GM23338 (cell line): Measurements from ENCODE around the gene MCU. TPM values are rescaled to one million over a fixed set of nuclear protein-coding genes. Genes with fewer than 3 reads are reported as not detected.

ENCODE experiments used
- ATAC-seq: fragments of 200-7000 bp; cut with Tn5 transposase; 3 replicates; pipeline ENCODE4 v1.9.1; 2020
- DNase-seq: peaks from one replicate; pipeline ENCODE4 v3.0.0-alpha.2; 2015; ENCODE audit warnings: low spot score
- H2AFZ ChIP-seq: fragments of 200-600 bp; sonication (generic); 2 replicates; pipeline ENCODE4 v1.8.0; 2016; ENCODE audit warnings: antibody characterized with exemption, mild to moderate bottlenecking, moderate library complexity
- H3F3A ChIP-seq: fragments of 200-600 bp; sonication (generic); replicated peaks from 2 replicates; pipeline ENCODE4 v1.8.0; 2017; ENCODE audit warnings: antibody characterized with exemption, mixed run types, low read depth
- H3K27ac ChIP-seq: fragments of 200-600 bp; sonication (generic); 2 replicates; pipeline ENCODE4 v1.6.1; 2016; ENCODE audit warnings: low read depth
- H3K27me3 ChIP-seq: fragments of 200-600 bp; sonication (generic); 2 replicates; pipeline ENCODE4 v1.8.0; 2016; ENCODE audit warnings: mild to moderate bottlenecking, mixed run types, moderate library complexity; ENCODE audit not compliant: insufficient read depth
- H3K36me3 ChIP-seq: fragments of 200-600 bp; sonication (generic); 2 replicates; pipeline ENCODE4 v1.8.0; 2016; ENCODE audit warnings: mild to moderate bottlenecking; ENCODE audit not compliant: insufficient read depth
- H3K4me1 ChIP-seq: fragments of 200-600 bp; sonication (generic); 2 replicates; pipeline ENCODE4 v1.8.0; 2016; ENCODE audit warnings: mild to moderate bottlenecking, moderate library complexity; ENCODE audit not compliant: insufficient read depth
- H3K4me2 ChIP-seq: fragments of 200-600 bp; sonication (generic); 2 replicates; pipeline ENCODE4 v1.7.1; 2017; ENCODE audit warnings: mixed run types
- H3K4me3 ChIP-seq: fragments of 200-600 bp; sonication (generic); 2 replicates; pipeline ENCODE4 v1.6.1; 2016; ENCODE audit warnings: mixed run types
- H3K79me2 ChIP-seq: fragments of 200-600 bp; sonication (generic); replicated peaks from 2 replicates; pipeline ENCODE4 v1.8.0; 2017; ENCODE audit warnings: mild to moderate bottlenecking; ENCODE audit not compliant: insufficient read depth
- H3K9me2 ChIP-seq: fragments of 200-600 bp; sonication (generic); 2 replicates; pipeline ENCODE4 v1.8.0; 2017; ENCODE audit not compliant: insufficient read depth
- H4K20me1 ChIP-seq: fragments of 200-600 bp; sonication (generic); replicated peaks from 2 replicates; pipeline ENCODE4 v1.8.0; 2017; ENCODE audit warnings: mild to moderate bottlenecking; ENCODE audit not compliant: insufficient read depth
- H3K27ac Mint-ChIP-seq: 2 replicates; pipeline ENCODE4 v1.8.0; 2020; ENCODE audit warnings: inconsistent platforms, mild to moderate bottlenecking, moderate library complexity, mixed read lengths
- H3K27me3 Mint-ChIP-seq: 3 replicates; pipeline ENCODE4 v1.8.0; 2022; ENCODE audit warnings: low read depth, mild to moderate bottlenecking, moderate library complexity, mixed read lengths, inconsistent platforms; ENCODE audit not compliant: insufficient read depth, poor library complexity
- H3K36me3 Mint-ChIP-seq: 3 replicates; pipeline ENCODE4 v1.8.0; 2021; ENCODE audit warnings: low read depth, mild to moderate bottlenecking, inconsistent platforms, moderate library complexity, mixed read lengths
- H3K4me1 Mint-ChIP-seq: 3 replicates; pipeline ENCODE4 v1.8.0; 2020; ENCODE audit warnings: mild to moderate bottlenecking, inconsistent platforms, mixed read lengths
- H3K4me3 Mint-ChIP-seq: 3 replicates; pipeline ENCODE4 v1.8.0; 2021; ENCODE audit warnings: moderate library complexity, mild to moderate bottlenecking, inconsistent platforms, mixed read lengths
- H3K9me3 Mint-ChIP-seq: 3 replicates; pipeline ENCODE4 v1.8.0; 2020; ENCODE audit warnings: moderate library complexity, mild to moderate bottlenecking, inconsistent platforms, mixed read lengths
- CREB1 ChIP-seq: fragments of 250-450 bp; sonication (Bioruptor Pico); IDR thresholded peaks from 2 replicates; pipeline ENCODE4 v1.5.0; 2020; ENCODE audit warnings: low read depth, mild to moderate bottlenecking, moderate library complexity
- EZH2 ChIP-seq: fragments of 200-600 bp; sonication (generic); IDR thresholded peaks from one replicate; pipeline ENCODE4 v1.8.0; 2017; ENCODE audit warnings: antibody characterized with exemption, mild to moderate bottlenecking, low read depth; ENCODE audit not compliant: unreplicated experiment
- EZH2phosphoT487 ChIP-seq: fragments of 200-600 bp; sonication (generic); IDR thresholded peaks from one replicate; pipeline ENCODE4 v1.8.1; 2018; ENCODE audit warnings: antibody characterized with exemption; ENCODE audit not compliant: unreplicated experiment
- JUNB ChIP-seq: IDR thresholded peaks from one replicate; pipeline ENCODE4 v1.6.1; 2016; ENCODE audit warnings: antibody characterized with exemption; ENCODE audit not compliant: unreplicated experiment
- NANOG ChIP-seq: IDR thresholded peaks from 2 replicates; pipeline ENCODE4 v1.6.1; 2016; ENCODE audit warnings: antibody characterized with exemption, borderline replicate concordance
- POLR2AphosphoS5 ChIP-seq: IDR thresholded peaks from 2 replicates; pipeline ENCODE4 v1.6.1; 2016; ENCODE audit warnings: antibody characterized with exemption, low read depth
- STAT1 ChIP-seq: IDR thresholded peaks from one replicate; pipeline ENCODE4 v1.6.1; 2016; ENCODE audit warnings: antibody characterized with exemption; ENCODE audit not compliant: unreplicated experiment
- ZNF114 ChIP-seq: fragments of 250-450 bp; sonication (Bioruptor Pico); IDR thresholded peaks from 2 replicates; pipeline ENCODE4 v1.5.0; 2020; ENCODE audit warnings: mild to moderate bottlenecking, moderate library complexity
- ZNF331 ChIP-seq: fragments of 250-450 bp; sonication (Bioruptor Pico); IDR thresholded peaks from 2 replicates; pipeline ENCODE4 v1.5.0; 2020; ENCODE audit warnings: low read depth, mild to moderate bottlenecking, moderate library complexity
- polyA plus RNA-seq: library from polyadenylated mRNA; unstranded; fragments of >200 nt; fragmentation: Nextera tagmentation; extraction: Ambion mirVana; gene quantifications from 2 replicates; pipeline ENCODE4 v1.2.1, GENCODE V29; 2016
- total RNA-seq: library from RNA; depleted of rRNA; stranded (reverse); fragments of >200 nt; shearing (Covaris generic); gene quantifications from 2 replicates; pipeline ENCODE4 v1.2.3, GENCODE V29; 2014
- TF ChIP-seq, protein P1 (sequence below): fragments of 250-450 bp; sonication (Bioruptor Pico); IDR thresholded peaks from 2 replicates; pipeline ENCODE4 v1.5.0; 2020; ENCODE audit warnings: mild to moderate bottlenecking, moderate library complexity
- TF ChIP-seq, protein P2 (sequence below): IDR thresholded peaks from 2 replicates; pipeline ENCODE4 v1.6.1; 2016; ENCODE audit warnings: antibody characterized with exemption
- TF ChIP-seq, protein P3 (sequence below): IDR thresholded peaks from one replicate; pipeline ENCODE4 v1.6.1; 2018; ENCODE audit warnings: antibody characterized with exemption; ENCODE audit not compliant: unreplicated experiment
- TF ChIP-seq, protein P4 (sequence below), 2 experiments: fragments of 200-600 bp in 1 of 2; sonication (generic) in 1 of 2; conservative IDR thresholded peaks; 2 replicates each; pipeline versions ENCODE4 v1.5.1 to v1.6.1; 2016 to 2017; ENCODE audit warnings: antibody characterized with exemption in 2 of 2, low read depth in 2 of 2, mild to moderate bottlenecking in 2 of 2, moderate library complexity in 1 of 2

Gene MCU
- total and polyA plus RNA-seq, 2 experiments from 2014 or later, result 41.8 to 68.2 TPM

DNA sequence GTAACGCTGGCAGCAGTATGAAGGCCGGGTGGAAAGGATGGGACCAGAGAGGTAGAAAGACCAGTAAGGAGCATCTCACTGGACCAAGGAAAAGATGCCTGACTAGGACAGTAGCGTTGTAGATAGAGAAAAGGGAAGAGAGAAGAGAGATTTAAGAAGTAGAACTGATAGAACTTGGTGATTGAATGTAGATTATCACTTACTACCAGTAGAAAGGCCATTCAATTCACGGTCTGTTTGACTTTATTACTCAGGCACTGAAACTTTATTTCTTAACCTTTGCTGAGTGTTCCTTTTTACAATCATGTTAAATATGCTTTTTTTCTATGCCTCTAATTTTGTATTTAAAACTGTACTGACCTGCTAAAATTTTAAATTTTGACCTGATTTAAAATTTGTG, 12.2 kb downstream of the MCU start:
- no peaks in the 10 kb centered on the region for H3K9me2 ChIP-seq
- H3K4me2 ChIP-seq, result no peak overlapping the region
- H3K4me3 ChIP-seq, result no peak overlapping the region
- H3K27ac ChIP-seq, result peak overlapping the region; percentile 92
- Mint-ChIP-seq H3K36me3 (no peaks in the 10 kb centered on the region), H3K9me3 (no peaks in the 10 kb centered on the region), H3K4me1 (no peaks in the 10 kb centered on the region; the same call in 2 of the 3 replicates), H3K27ac (peak overlapping the region; percentile 43; the same call in 1 of the 2 replicates), H3K4me3 (no peak overlapping the region), H3K27me3 (peaks cover 3% of the 10 kb centered on the region)
- no peaks in the 10 kb centered on the region for H3K36me3 ChIP-seq
- peaks cover 100% of the 10 kb centered on the region for H3K79me2 ChIP-seq
- H3K27me3 ChIP-seq, result no peaks in the 10 kb centered on the region
- TF ChIP-seq STAT1, result no peak
- TF ChIP-seq, protein P1, sequence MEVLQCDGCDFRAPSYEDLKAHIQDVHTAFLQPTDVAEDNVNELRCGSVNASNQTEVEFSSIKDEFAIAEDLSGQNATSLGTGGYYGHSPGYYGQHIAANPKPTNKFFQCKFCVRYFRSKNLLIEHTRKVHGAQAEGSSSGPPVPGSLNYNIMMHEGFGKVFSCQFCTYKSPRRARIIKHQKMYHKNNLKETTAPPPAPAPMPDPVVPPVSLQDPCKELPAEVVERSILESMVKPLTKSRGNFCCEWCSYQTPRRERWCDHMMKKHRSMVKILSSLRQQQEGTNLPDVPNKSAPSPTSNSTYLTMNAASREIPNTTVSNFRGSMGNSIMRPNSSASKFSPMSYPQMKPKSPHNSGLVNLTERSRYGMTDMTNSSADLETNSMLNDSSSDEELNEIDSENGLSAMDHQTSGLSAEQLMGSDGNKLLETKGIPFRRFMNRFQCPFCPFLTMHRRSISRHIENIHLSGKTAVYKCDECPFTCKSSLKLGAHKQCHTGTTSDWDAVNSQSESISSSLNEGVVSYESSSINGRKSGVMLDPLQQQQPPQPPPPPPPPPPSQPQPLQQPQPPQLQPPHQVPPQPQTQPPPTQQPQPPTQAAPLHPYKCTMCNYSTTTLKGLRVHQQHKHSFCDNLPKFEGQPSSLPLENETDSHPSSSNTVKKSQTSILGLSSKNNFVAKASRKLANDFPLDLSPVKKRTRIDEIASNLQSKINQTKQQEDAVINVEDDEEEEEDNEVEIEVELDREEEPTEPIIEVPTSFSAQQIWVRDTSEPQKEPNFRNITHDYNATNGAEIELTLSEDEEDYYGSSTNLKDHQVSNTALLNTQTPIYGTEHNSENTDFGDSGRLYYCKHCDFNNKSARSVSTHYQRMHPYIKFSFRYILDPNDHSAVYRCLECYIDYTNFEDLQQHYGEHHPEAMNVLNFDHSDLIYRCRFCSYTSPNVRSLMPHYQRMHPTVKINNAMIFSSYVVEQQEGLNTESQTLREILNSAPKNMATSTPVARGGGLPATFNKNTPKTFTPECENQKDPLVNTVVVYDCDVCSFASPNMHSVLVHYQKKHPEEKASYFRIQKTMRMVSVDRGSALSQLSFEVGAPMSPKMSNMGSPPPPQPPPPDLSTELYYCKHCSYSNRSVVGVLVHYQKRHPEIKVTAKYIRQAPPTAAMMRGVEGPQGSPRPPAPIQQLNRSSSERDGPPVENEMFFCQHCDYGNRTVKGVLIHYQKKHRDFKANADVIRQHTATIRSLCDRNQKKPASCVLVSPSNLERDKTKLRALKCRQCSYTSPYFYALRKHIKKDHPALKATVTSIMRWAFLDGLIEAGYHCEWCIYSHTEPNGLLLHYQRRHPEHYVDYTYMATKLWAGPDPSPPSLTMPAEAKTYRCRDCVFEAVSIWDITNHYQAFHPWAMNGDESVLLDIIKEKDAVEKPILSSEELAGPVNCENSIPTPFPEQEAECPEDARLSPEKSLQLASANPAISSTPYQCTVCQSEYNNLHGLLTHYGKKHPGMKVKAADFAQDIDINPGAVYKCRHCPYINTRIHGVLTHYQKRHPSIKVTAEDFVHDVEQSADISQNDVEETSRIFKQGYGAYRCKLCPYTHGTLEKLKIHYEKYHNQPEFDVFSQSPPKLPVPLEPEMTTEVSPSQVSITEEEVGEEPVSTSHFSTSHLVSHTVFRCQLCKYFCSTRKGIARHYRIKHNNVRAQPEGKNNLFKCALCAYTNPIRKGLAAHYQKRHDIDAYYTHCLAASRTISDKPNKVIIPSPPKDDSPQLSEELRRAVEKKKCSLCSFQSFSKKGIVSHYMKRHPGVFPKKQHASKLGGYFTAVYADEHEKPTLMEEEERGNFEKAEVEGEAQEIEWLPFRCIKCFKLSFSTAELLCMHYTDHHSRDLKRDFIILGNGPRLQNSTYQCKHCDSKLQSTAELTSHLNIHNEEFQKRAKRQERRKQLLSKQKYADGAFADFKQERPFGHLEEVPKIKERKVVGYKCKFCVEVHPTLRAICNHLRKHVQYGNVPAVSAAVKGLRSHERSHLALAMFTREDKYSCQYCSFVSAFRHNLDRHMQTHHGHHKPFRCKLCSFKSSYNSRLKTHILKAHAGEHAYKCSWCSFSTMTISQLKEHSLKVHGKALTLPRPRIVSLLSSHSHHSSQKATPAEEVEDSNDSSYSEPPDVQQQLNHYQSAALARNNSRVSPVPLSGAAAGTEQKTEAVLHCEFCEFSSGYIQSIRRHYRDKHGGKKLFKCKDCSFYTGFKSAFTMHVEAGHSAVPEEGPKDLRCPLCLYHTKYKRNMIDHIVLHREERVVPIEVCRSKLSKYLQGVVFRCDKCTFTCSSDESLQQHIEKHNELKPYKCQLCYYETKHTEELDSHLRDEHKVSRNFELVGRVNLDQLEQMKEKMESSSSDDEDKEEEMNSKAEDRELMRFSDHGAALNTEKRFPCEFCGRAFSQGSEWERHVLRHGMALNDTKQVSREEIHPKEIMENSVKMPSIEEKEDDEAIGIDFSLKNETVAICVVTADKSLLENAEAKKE (CRISPR knock-in tag), result no peak
- no peak for TF ChIP-seq POLR2AphosphoS5
- TF ChIP-seq EZH2, result no peak
- TF ChIP-seq, protein P2, sequence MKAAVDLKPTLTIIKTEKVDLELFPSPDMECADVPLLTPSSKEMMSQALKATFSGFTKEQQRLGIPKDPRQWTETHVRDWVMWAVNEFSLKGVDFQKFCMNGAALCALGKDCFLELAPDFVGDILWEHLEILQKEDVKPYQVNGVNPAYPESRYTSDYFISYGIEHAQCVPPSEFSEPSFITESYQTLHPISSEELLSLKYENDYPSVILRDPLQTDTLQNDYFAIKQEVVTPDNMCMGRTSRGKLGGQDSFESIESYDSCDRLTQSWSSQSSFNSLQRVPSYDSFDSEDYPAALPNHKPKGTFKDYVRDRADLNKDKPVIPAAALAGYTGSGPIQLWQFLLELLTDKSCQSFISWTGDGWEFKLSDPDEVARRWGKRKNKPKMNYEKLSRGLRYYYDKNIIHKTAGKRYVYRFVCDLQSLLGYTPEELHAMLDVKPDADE, result no peak
- TF ChIP-seq, protein P3, sequence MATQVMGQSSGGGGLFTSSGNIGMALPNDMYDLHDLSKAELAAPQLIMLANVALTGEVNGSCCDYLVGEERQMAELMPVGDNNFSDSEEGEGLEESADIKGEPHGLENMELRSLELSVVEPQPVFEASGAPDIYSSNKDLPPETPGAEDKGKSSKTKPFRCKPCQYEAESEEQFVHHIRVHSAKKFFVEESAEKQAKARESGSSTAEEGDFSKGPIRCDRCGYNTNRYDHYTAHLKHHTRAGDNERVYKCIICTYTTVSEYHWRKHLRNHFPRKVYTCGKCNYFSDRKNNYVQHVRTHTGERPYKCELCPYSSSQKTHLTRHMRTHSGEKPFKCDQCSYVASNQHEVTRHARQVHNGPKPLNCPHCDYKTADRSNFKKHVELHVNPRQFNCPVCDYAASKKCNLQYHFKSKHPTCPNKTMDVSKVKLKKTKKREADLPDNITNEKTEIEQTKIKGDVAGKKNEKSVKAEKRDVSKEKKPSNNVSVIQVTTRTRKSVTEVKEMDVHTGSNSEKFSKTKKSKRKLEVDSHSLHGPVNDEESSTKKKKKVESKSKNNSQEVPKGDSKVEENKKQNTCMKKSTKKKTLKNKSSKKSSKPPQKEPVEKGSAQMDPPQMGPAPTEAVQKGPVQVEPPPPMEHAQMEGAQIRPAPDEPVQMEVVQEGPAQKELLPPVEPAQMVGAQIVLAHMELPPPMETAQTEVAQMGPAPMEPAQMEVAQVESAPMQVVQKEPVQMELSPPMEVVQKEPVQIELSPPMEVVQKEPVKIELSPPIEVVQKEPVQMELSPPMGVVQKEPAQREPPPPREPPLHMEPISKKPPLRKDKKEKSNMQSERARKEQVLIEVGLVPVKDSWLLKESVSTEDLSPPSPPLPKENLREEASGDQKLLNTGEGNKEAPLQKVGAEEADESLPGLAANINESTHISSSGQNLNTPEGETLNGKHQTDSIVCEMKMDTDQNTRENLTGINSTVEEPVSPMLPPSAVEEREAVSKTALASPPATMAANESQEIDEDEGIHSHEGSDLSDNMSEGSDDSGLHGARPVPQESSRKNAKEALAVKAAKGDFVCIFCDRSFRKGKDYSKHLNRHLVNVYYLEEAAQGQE, result no peak
- no peak for TF ChIP-seq NANOG
- TF ChIP-seq, protein P4, sequence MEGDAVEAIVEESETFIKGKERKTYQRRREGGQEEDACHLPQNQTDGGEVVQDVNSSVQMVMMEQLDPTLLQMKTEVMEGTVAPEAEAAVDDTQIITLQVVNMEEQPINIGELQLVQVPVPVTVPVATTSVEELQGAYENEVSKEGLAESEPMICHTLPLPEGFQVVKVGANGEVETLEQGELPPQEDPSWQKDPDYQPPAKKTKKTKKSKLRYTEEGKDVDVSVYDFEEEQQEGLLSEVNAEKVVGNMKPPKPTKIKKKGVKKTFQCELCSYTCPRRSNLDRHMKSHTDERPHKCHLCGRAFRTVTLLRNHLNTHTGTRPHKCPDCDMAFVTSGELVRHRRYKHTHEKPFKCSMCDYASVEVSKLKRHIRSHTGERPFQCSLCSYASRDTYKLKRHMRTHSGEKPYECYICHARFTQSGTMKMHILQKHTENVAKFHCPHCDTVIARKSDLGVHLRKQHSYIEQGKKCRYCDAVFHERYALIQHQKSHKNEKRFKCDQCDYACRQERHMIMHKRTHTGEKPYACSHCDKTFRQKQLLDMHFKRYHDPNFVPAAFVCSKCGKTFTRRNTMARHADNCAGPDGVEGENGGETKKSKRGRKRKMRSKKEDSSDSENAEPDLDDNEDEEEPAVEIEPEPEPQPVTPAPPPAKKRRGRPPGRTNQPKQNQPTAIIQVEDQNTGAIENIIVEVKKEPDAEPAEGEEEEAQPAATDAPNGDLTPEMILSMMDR (conservative IDR thresholded peaks at IDR 0.05; ENCODE audit: low read depth in 2 of 2), result no peak
- no peak for TF ChIP-seq JUNB
- TF ChIP-seq EZH2phosphoT487, result no peak
- no peak for TF ChIP-seq ZNF331
- TF ChIP-seq ZNF114 (CRISPR knock-in tag), result no peak
- TF ChIP-seq CREB1 (CRISPR knock-in tag), result no peak
- H2AFZ ChIP-seq, result no peak overlapping the region
- no peak for ATAC-seq
- 0 out of 2 replicates have a peak, but pooled peaks cover 3% of the 10 kb centered on the region for H3F3A ChIP-seq
- H3K4me1 ChIP-seq, result no peaks in the 10 kb centered on the region
- no peak for DNase-seq
- peaks cover 16% of the 10 kb centered on the region for H4K20me1 ChIP-seq
